HL-60/S4 treated with phorbol 12-myristate 13-acetate at 8.2 ng/mL for 4 days and 3 days (cell line): Measurements from ENCODE around the gene ADAMTSL3.
"Not testable (repeated sequence)": the region's sequence is repeated elsewhere in the genome, so short reads cannot be mapped to it uniquely, and the experiment has no call there.

Experiments
- in situ Hi-C: fragments of 300-500 bp; cut with MboI; formaldehyde crosslinking; loops from 2 replicates; pipeline ENCODE4 v1.15.0; 2022; ENCODE audit warnings: low sequenced_read_pairs

ADAMTSL3 gene

GRCh38 chr15:84010246-84010645 is 356.3 kb downstream of the ADAMTSL3 start:
- in situ Hi-C loops = no loop called here

- in situ Hi-C loops = no loop called here
Observed at GRCh38 chr15:84016371-84016770, 362.4 kb downstream of the ADAMTSL3 start.

GRCh38 chr15:84022516-84022915 is 368.6 kb downstream of the ADAMTSL3 start:
- in situ Hi-C loops = no loop called here

- in situ Hi-C loops = no loop called here
Observed at GRCh38 chr15:84023636-84024035, 369.7 kb downstream of the ADAMTSL3 start.

- in situ Hi-C loops = no loop called here
Observed at GRCh38 chr15:84033793-84034553, 380.1 kb downstream of the ADAMTSL3 start.

- in situ Hi-C loops = no loop called here
Observed at GRCh38 chr15:84034578-84035398, 380.9 kb downstream of the ADAMTSL3 start.

GRCh38 chr15:84035399-84035766 is 381.5 kb downstream of the ADAMTSL3 start:
- in situ Hi-C loops = no loop called here

- in situ Hi-C loops = no loop called here
Observed at GRCh38 chr15:84037301-84037700, 383.4 kb downstream of the ADAMTSL3 start.

- in situ Hi-C loops = not testable (repeated sequence)
Observed at GRCh38 chr15:84042434-84043056, 388.6 kb downstream of the ADAMTSL3 start.

GRCh38 chr15:84046064-84046637 is 392.2 kb downstream of the ADAMTSL3 start:
- in situ Hi-C loops = no loop called here

GRCh38 chr15:84049480-84049879 is 395.6 kb downstream of the ADAMTSL3 start:
- in situ Hi-C loops = not testable (repeated sequence)

GRCh38 chr15:84050076-84050475 is 396.2 kb downstream of the ADAMTSL3 start:
- in situ Hi-C loops = no loop called here

- in situ Hi-C loops = not testable (repeated sequence)
Observed at GRCh38 chr15:84051146-84051545, 397.2 kb downstream of the ADAMTSL3 start.

GRCh38 chr15:84054544-84054943 is 400.6 kb downstream of the ADAMTSL3 start:
- in situ Hi-C loops = not testable (repeated sequence)

GRCh38 chr15:84057714-84058331 is 403.9 kb downstream of the ADAMTSL3 start:
- in situ Hi-C loops = no loop called here

- in situ Hi-C loops = not testable (repeated sequence)
Observed at GRCh38 chr15:84063674-84064073, 409.8 kb downstream of the ADAMTSL3 start.

GRCh38 chr15:84068674-84069073 is 414.8 kb downstream of the ADAMTSL3 start:
- in situ Hi-C loops = not testable (repeated sequence)

GRCh38 chr15:84078038-84078437 is 424.1 kb downstream of the ADAMTSL3 start:
- in situ Hi-C loops = not testable (repeated sequence)

- in situ Hi-C loops = not testable (repeated sequence)
Observed at GRCh38 chr15:84079325-84079884, 425.5 kb downstream of the ADAMTSL3 start.
